B cell (primary cell): ENCODE results near the gene LCN12. TPM values are rescaled to one million over a fixed set of nuclear protein-coding genes. Genes with fewer than 3 reads are reported as not detected.

Experiments used
- ATAC-seq: fragments of 200-7000 bp; cut with Tn5 transposase; one replicate; pipeline ENCODE4 v1.10.0; 2021; ENCODE audit warnings: low read depth, mild to moderate bottlenecking, moderate number of reproducible peaks, moderate library complexity
- CTCF ChIA-PET: fragments of 350-600 bp; sonication (Branson Sonifier 250); formaldehyde crosslinking; loops from one replicate; lab custom pipeline; 2021; ENCODE audit warnings: antibody characterized with exemption, inconsistent platforms; lab: Charles Lee
- POLR2A ChIA-PET: fragments of 350-600 bp; sonication (Branson Sonifier 250); formaldehyde crosslinking; loops from one replicate; lab custom pipeline; 2021; ENCODE audit warnings: antibody characterized with exemption; lab: Charles Lee
- DNase-seq: peaks from one replicate; pipeline ENCODE4 v3.0.0; 2013
- H2AFZ ChIP-seq: 2 replicates; pipeline ENCODE4 v1.6.1; 2012; ENCODE audit warnings: mild to moderate bottlenecking, low read depth, low read length; ENCODE audit not compliant: insufficient read depth, poor library complexity, severe bottlenecking
- H3K27ac ChIP-seq, 2 donors: 1 replicate in 1 of 2; 2 replicates in 1 of 2; pipeline ENCODE4 v1.5.1; 2012 to 2013; ENCODE audit warnings: low read length in 2 of 2, mild to moderate bottlenecking in 2 of 2, moderate library complexity in 1 of 2
- H3K27me3 ChIP-seq, 4 experiments: fragments of 200-600 bp in 1 of 4; sonication (generic) in 1 of 4; replicated peaks in 1 of 4; 1 replicate in 2 of 4; 2 replicates in 2 of 4; pipeline versions ENCODE4 v1.6.1 to v1.7.0; 2013 to 2016; ENCODE audit warnings: low read length in 3 of 4, mild to moderate bottlenecking in 2 of 4, mixed read lengths in 1 of 4, moderate library complexity in 1 of 4; ENCODE audit not compliant: insufficient read depth in 4 of 4, control insufficient read depth in 3 of 4; ENCODE audit errors: control extremely low read depth in 1 of 4
- H3K36me3 ChIP-seq, 2 experiments: replicated peaks in 1 of 2; 1 replicate in 1 of 2; 2 replicates in 1 of 2; pipeline versions ENCODE4 v1.6.1 to v1.7.1; 2013; ENCODE audit warnings: low read length in 1 of 2; ENCODE audit not compliant: insufficient read depth in 2 of 2, control insufficient read depth in 1 of 2; ENCODE audit errors: control extremely low read depth in 1 of 2, extremely low read depth in 1 of 2
- H3K4me1 ChIP-seq, 2 donors: fragments of 200-600 bp in 1 of 2; sonication (generic) in 1 of 2; 1 replicate in 1 of 2; 2 replicates in 1 of 2; pipeline versions ENCODE4 v1.5.1 to v1.6.1; 2013 to 2017; ENCODE audit warnings: low read length in 2 of 2; ENCODE audit not compliant: control insufficient read depth in 2 of 2, insufficient read depth in 2 of 2
- H3K4me2 ChIP-seq: replicated peaks from 2 replicates; pipeline ENCODE3; 2012; ENCODE audit warnings: mild to moderate bottlenecking, low read depth, low read length; ENCODE audit not compliant: poor library complexity, severe bottlenecking
- H3K4me3 ChIP-seq, 5 experiments: fragments of 200-600 bp in 1 of 5; sonication (generic) in 1 of 5; 1 replicate in 3 of 5; 2 replicates in 2 of 5; pipeline versions ENCODE4 v1.5.1 to v1.7.0; 2011 to 2016; ENCODE audit warnings: low read length in 4 of 5, mild to moderate bottlenecking in 4 of 5, low read depth in 2 of 5, control low read depth in 1 of 5, moderate library complexity in 1 of 5; ENCODE audit not compliant: insufficient read depth in 1 of 5; ENCODE audit errors: control extremely low read depth in 1 of 5, extremely low read depth in 1 of 5
- H3K79me2 ChIP-seq: fragments of 200-600 bp; sonication (generic); one replicate; pipeline ENCODE4 v1.6.0; 2016; ENCODE audit warnings: low read length; ENCODE audit not compliant: control insufficient read depth, insufficient read depth
- H3K9ac ChIP-seq: fragments of 200-600 bp; sonication (generic); 2 replicates; pipeline ENCODE4 v1.6.1; 2017; ENCODE audit warnings: mild to moderate bottlenecking, low read length, moderate library complexity
- H3K9me3 ChIP-seq, 3 donors: one replicate each; pipeline versions ENCODE4 v1.6.1 to v1.7.1; 2013; ENCODE audit warnings: low read length in 2 of 3; ENCODE audit not compliant: control insufficient read depth in 2 of 3, insufficient read depth in 1 of 3; ENCODE audit errors: control extremely low read depth in 1 of 3
- H4K20me1 ChIP-seq: 2 replicates; pipeline ENCODE4 v1.6.0; 2012; ENCODE audit warnings: mild to moderate bottlenecking, low read length; ENCODE audit not compliant: insufficient read depth, control insufficient read depth, poor library complexity, severe bottlenecking
- H3K27ac Mint-ChIP-seq: one replicate; pipeline ENCODE4 v1.8.0; 2021; ENCODE audit warnings: mixed read lengths
- H3K27me3 Mint-ChIP-seq: one replicate; pipeline ENCODE4 v1.8.0; 2021; ENCODE audit warnings: mixed read lengths
- H3K4me1 Mint-ChIP-seq: one replicate; pipeline ENCODE4 v1.8.0; 2021; ENCODE audit warnings: mixed read lengths
- H3K4me3 Mint-ChIP-seq: one replicate; pipeline ENCODE4 v1.8.0; 2021; ENCODE audit warnings: mixed read lengths
- H3K9me3 Mint-ChIP-seq: one replicate; pipeline ENCODE4 v1.8.0; 2022; ENCODE audit warnings: mixed read lengths; ENCODE audit not compliant: insufficient read depth
- CTCF ChIP-seq: fragments of 200-600 bp; IDR thresholded peaks from one replicate; pipeline ENCODE4 v1.8.0; 2022; ENCODE audit warnings: antibody characterized with exemption, mild to moderate bottlenecking
- EZH2 ChIP-seq: IDR thresholded peaks from 2 replicates; pipeline ENCODE4 v1.6.1; 2012; ENCODE audit warnings: borderline replicate concordance, low read depth, mild to moderate bottlenecking, moderate library complexity, low read length; ENCODE audit not compliant: insufficient read depth, poor library complexity, severe bottlenecking
- WGBS: methylation state at CpG from one replicate; pipeline ENCODE4 v1.1.5; 2013; ENCODE audit warnings: missing lambda C conversion rate; ENCODE audit not compliant: insufficient coverage; 5-methylcytosine and 5-hydroxymethylcytosine counted together
- intact Hi-C: fragments of 100-400 bp; cut with micrococcal nuclease; formaldehyde crosslinking; loops from one replicate; pipeline ENCODE4 v1.10.0; 2022
- polyA plus RNA-seq: library from polyadenylated mRNA; depleted of rRNA; stranded (reverse); fragments of >200 nt; gene quantifications from 2 replicates; pipeline ENCODE4 v1.2.3, GENCODE V29; 2012
- total RNA-seq, 2 donors: library from RNA; stranded (reverse); fragments of 120-200 nt in 1 of 2; gene quantifications; 1 replicate in 1 of 2; 2 replicates in 1 of 2; pipeline versions ENCODE4 v1.2.3 to v1.2.4, GENCODE V29; 2013 to 2022

LCN12 gene
- total and polyA plus RNA-seq, 2 donors (not counting 1 experiment from before 2014, with no cell fraction given), result 2.4 to 2.6 TPM

DNA sequence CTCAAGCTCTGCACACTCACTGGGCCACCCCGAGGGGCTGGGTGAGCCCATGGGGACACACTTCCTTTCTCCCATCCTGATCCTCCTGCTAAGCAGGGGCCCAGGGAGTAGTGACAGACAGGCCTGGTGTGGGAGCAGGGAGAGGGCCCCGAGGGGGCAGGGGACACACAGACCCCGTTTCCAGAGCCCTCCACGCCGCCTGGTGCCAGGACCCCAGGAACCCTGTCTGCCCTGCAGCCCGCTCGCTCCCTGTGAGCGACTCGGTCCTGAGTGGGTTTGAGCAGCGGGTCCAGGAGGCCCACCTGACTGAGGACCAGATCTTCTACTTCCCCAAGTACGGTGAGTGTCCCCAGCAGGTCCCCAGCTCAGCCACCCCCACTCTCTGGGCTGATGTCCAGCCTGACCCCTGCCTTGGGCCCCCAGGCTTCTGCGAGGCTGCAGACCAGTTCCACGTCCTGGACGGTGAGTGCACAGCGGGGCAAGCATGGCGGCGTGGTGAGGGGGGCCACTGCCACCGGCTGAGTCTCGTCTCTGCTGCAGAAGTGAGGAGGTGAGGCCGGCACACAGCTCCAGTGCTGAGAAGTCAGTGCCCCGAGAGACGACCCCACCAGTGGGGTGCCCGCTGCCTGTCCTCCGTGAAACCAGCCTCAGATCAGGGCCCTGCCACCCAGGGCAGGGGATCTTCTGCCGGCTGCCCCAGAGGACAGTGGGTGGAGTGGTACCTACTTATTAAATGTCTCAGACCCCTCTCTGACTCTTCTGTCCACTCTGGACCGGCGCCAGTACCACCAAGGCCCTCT lies 5.6 kb upstream of the LCN12 start:
- intact Hi-C loops, result no loop called here
- Histone ChIP-seq H4K20me1 (peaks cover 27% of the 10 kb centered on the region), H3K4me1 (peaks cover 16 to 30% of the 10 kb centered on the region in 2 donors), H3K4me2 (no peak overlapping the region), H3K79me2 (peaks cover 22% of the 10 kb centered on the region), H3K27ac (no peak overlapping the region), H3K9ac (no peak overlapping the region), H3K9me3 (no peaks in the 10 kb centered on the region), H3K36me3 (peaks cover 0 to 17% of the 10 kb centered on the region in 2 experiments), H2AFZ (no peak overlapping the region), H3K4me3 (no peak overlapping the region), H3K27me3 (no peaks in the 10 kb centered on the region)
- Mint-ChIP-seq H3K4me1 (peaks cover 14% of the 10 kb centered on the region), H3K4me3 (no peak overlapping the region), H3K27ac (no peak overlapping the region), H3K9me3 (no peaks in the 10 kb centered on the region), H3K27me3 (no peaks in the 10 kb centered on the region)
- no peak for TF ChIP-seq CTCF
- TF ChIP-seq EZH2, result no peak
- WGBS, result 91% methylated on average over 23 of the region's 27 CpGs
- CTCF ChIA-PET, result interaction anchor here (0.9 to 2.7 kb wide), 3 partner anchors 79 to 140 kb away, joined by 3 to 39 read pairs (median 3); no protein-coding TSS in a partner anchor
- POLR2A ChIA-PET, result interaction anchor here (0.6 kb wide), 1 partner anchor 19 kb away, joined by 5 read pairs; no protein-coding TSS in a partner anchor
- ATAC-seq (no peak), DNase-seq (no peak)
